Measurements from ENCODE around the gene SMPD1. TPM values are rescaled to one million over a fixed set of nuclear protein-coding genes. Genes with fewer than 3 reads are reported as not detected.

SMPD1 gene
- total and polyA plus RNA-seq, 9 of the 15 experiments (the other 6 are each of a cell fraction or from before 2014, with no cell fraction given): 0.90 to 9.9 (median 5.2) TPM

- TF ChIP-seq KLF1 (tag; IDR thresholded peaks at IDR 0.05) (no peak), TGIF2 (CRISPR knock-in tag; IDR thresholded peaks at IDR 0.05) (no peak), ZNF507 (tag; conservative IDR thresholded peaks at IDR 0.05) (no peak), ZNF655 (CRISPR knock-in tag; IDR thresholded peaks at IDR 0.05) (no peak), CTBP1 (IDR thresholded peaks at IDR 0.05; ENCODE audit: borderline replicate concordance) (no peak), CLOCK (CRISPR knock-in tag; IDR thresholded peaks at IDR 0.05; ENCODE audit: borderline replicate concordance) (no peak), HEY1 (CRISPR knock-in tag; IDR thresholded peaks at IDR 0.05; ENCODE audit: borderline replicate concordance) (no peak), E2F8 (IDR thresholded peaks at IDR 0.05; ENCODE audit: low read depth, partially characterized antibody) (no peak), ZNF354B (CRISPR knock-in tag; IDR thresholded peaks at IDR 0.05) (no peak), CSDE1 (IDR thresholded peaks at IDR 0.05) (no peak), THAP12 (CRISPR knock-in tag; IDR thresholded peaks at IDR 0.05) (no peak)
- Histone ChIP-seq H3K27ac (ENCODE audit: extremely low read depth, low read depth, low read length) (no peak overlapping the region), H3K79me2 (ENCODE audit: control insufficient read depth, insufficient read depth, low read length) (no peaks in the 10 kb centered on the region), H3K9me1 (ENCODE audit: control insufficient read depth, insufficient read depth, low read length) (no peaks in the 10 kb centered on the region), H4K20me1 (replicated peaks; ENCODE audit: control insufficient read depth, insufficient read depth, low read length) (0 out of 2 replicates have a peak, but pooled peaks cover 3% of the 10 kb centered on the region), H3K36me3 (ENCODE audit: control insufficient read depth, insufficient read depth, low read length) (no peaks in the 10 kb centered on the region), H3K4me3 (no peak overlapping the region), H3K4me2 (ENCODE audit: insufficient read depth, low read length) (no peak overlapping the region), H3K4me1 (replicated peaks in 1 of 2; ENCODE audit: control insufficient read depth in 2 of 2, insufficient read depth in 2 of 2, low read length in 2 of 2) (peaks cover 0 to 9% of the 10 kb centered on the region in 2 experiments; a peak in 3 of 5 replicates), H3K27me3 (ENCODE audit: control insufficient read depth in 2 of 2, insufficient read depth in 2 of 2, low read length in 2 of 2) (peaks cover 22 to 64% of the 10 kb centered on the region in 2 experiments; a peak in 4 of 5 replicates), H3K9me3 (replicated peaks; ENCODE audit: control insufficient read depth, insufficient read depth, low read depth, low read length) (no peaks in the 10 kb centered on the region), H2AFZ (ENCODE audit: low read depth, low read length) (no peak overlapping the region), H3K9ac (ENCODE audit: insufficient read depth in 1 of 2, low read depth in 2 of 2, low read length in 2 of 2) (no peak overlapping the region)
- FAIRE-seq: no peak
- CTCF ChIA-PET (ENCODE audit: low intra/inter-chr PET ratio): interaction anchor here (0.6 kb wide), 1 partner anchor 807 kb away, joined by 4 read pairs; no protein-coding TSS in a partner anchor
- no TSS peak for BruUV-seq (replicated peaks)
- WGBS (ENCODE audit: insufficient coverage, low coverage, missing lambda C conversion rate): 20% methylated on average over 15 of the region's 15 CpGs
- in situ Hi-C loops (cut with MboI) (no loop called here), intact Hi-C loops (cut with micrococcal nuclease) (no loop called here)
- POLR2A ChIA-PET: interaction anchor here (1.0 kb wide), 1 partner anchor 19 kb away, joined by 3 read pairs; no protein-coding TSS in a partner anchor
- no peak for ATAC-seq
- DNase-seq (ENCODE audit: extremely low read depth in 1 of 4, low spot score in 3 of 4): no peak
These were observed 10.4 kb downstream of the SMPD1 start for GRCh38 chr11:6400431-6401345.

Measured in K562 (cell line).